Mesodermal cell (in vitro differentiated cells): ENCODE measurements around the gene MAST4.

Source experiments
- H3K27ac ChIP-seq: 2 replicates; pipeline ENCODE4 v1.7.0; 2013; ENCODE audit warnings: mild to moderate bottlenecking, low read depth, low read length, moderate library complexity; ENCODE audit not compliant: severe bottlenecking
- H3K36me3 ChIP-seq: 2 replicates; pipeline ENCODE4 v1.7.1; 2013; ENCODE audit warnings: mild to moderate bottlenecking, low read length, moderate library complexity; ENCODE audit not compliant: control insufficient read depth, insufficient read depth
- H3K4me1 ChIP-seq: one replicate; pipeline ENCODE4 v1.7.1; 2013; ENCODE audit warnings: mild to moderate bottlenecking, low read length; ENCODE audit not compliant: insufficient read depth, control insufficient read depth, poor library complexity, severe bottlenecking
- H3K4me3 ChIP-seq: 2 replicates; pipeline ENCODE4 v1.7.0; 2013; ENCODE audit warnings: low read length, control low read depth, mild to moderate bottlenecking; ENCODE audit not compliant: insufficient read depth, poor library complexity, severe bottlenecking; ENCODE audit errors: extremely low read depth
- H3K9me3 ChIP-seq: 2 replicates; pipeline ENCODE4 v1.7.1; 2013; ENCODE audit warnings: mild to moderate bottlenecking, low read length, moderate library complexity; ENCODE audit not compliant: control insufficient read depth
- WGBS, 2 experiments: methylation state at CpG; one replicate each; pipeline ENCODE4 v1.1.5; 2013; ENCODE audit warnings: missing lambda C conversion rate in 2 of 2; ENCODE audit not compliant: insufficient coverage in 2 of 2; 5-methylcytosine and 5-hydroxymethylcytosine counted together

MAST4 gene

GRCh38 chr5:67142816-67143215 is 546.6 kb downstream of the MAST4 start:
- H3K4me3 ChIP-seq, result no peak overlapping the region
- no peaks in the 10 kb centered on the region for H3K9me3 ChIP-seq
- WGBS, 2 experiments, result 92 to 99% methylated on average over 5 to 7 of the region's 8 CpGs
- H3K4me1 ChIP-seq, result no peaks in the 10 kb centered on the region
- H3K36me3 ChIP-seq, result peaks cover 47% of the 10 kb centered on the region
- no peak overlapping the region for H3K27ac ChIP-seq

DNA sequence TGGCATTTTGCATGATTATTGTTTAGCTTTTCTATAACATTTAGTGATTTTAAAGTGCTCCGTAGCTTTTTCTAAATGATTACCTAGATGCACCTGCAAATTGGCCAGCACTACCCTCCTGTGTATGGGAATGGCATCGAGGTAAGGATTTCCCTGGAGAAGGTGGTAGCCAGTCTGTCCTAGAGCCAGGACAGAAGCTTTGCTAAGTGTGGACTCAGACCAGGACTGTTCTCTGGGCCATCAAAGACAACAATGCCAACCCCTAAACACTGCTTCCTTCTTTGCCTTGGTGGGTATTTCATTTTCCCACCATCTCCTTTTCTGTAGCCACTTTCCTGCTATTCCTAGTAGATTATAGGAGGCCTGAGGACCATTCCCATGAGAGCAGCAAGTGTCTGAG is 547.4 kb downstream of the MAST4 start:
- WGBS, 2 experiments, result 100% methylated on average over 1 of the region's 2 CpGs; no CpG with 5 or more reads in 1 of the 2 experiments
- no peak overlapping the region for H3K27ac ChIP-seq
- no peak overlapping the region for H3K4me3 ChIP-seq
- H3K36me3 ChIP-seq, result peaks cover 49% of the 10 kb centered on the region
- H3K9me3 ChIP-seq, result no peaks in the 10 kb centered on the region
- no peaks in the 10 kb centered on the region for H3K4me1 ChIP-seq

DNA sequence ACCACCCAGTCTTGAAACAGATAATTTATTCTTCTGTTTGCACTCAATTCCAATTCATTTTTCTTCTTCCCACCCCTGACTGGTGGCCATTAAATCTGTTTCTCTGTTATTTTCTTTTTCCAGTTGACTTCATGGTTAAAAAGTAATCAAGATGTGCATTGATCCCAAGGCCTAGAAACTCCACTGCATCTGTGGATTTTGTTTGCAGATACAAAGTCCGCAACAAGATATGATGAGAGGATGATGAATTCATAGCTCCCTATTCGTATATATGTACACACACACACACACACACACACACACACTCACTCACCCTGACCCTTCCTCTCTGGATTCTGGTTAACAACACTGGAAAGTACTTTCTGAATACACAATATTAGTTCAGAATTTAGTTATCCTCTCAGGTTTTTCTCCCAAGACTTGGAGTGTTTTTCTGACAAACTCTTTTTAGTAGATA is 548.0 kb downstream of the MAST4 start:
- no peak overlapping the region for H3K27ac ChIP-seq

DNA sequence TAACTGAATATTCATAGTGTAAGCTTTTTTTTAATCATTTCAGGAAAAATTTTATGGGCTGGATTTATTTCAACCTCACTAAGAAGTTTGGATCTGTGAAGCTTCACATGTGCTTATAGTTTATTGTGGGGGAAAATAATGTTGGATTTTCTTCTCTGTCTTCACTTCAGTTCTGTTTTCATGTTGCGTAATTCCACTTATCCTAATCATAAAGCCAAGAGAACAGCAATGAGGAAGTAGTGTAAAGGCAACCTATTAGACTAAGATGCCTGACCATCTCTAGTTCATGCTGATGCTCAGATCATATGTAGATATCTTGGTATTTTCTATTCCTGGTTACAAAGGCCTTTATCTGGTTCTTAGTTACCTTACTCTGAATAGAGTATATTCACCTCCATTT is 550.4 kb downstream of the MAST4 start:
- Histone ChIP-seq H3K4me1 (no peaks in the 10 kb centered on the region), H3K27ac (no peak overlapping the region), H3K4me3 (no peak overlapping the region), H3K9me3 (no peaks in the 10 kb centered on the region), H3K36me3 (peaks cover 59% of the 10 kb centered on the region)
- no CpG with 5 or more reads among the region's 1 CpG for WGBS, 2 experiments

More for the DNA sequence above, 548.0 kb downstream of the MAST4 start:
- no peak overlapping the region for H3K4me3 ChIP-seq
- H3K36me3 ChIP-seq, result peaks cover 49% of the 10 kb centered on the region
- H3K9me3 ChIP-seq, result no peaks in the 10 kb centered on the region
- no peaks in the 10 kb centered on the region for H3K4me1 ChIP-seq
- no CpG with 5 or more reads among the region's 2 CpGs for WGBS, 2 experiments

GRCh38 chr5:67146981-67147380 is 550.8 kb downstream of the MAST4 start:
- H3K9me3 ChIP-seq, result no peaks in the 10 kb centered on the region
- no peak overlapping the region for H3K4me3 ChIP-seq
- no peak overlapping the region for H3K27ac ChIP-seq
- H3K36me3 ChIP-seq, result peaks cover 55% of the 10 kb centered on the region
- no peaks in the 10 kb centered on the region for H3K4me1 ChIP-seq
- no CpG with 5 or more reads among the region's 4 CpGs for WGBS, 2 experiments

DNA sequence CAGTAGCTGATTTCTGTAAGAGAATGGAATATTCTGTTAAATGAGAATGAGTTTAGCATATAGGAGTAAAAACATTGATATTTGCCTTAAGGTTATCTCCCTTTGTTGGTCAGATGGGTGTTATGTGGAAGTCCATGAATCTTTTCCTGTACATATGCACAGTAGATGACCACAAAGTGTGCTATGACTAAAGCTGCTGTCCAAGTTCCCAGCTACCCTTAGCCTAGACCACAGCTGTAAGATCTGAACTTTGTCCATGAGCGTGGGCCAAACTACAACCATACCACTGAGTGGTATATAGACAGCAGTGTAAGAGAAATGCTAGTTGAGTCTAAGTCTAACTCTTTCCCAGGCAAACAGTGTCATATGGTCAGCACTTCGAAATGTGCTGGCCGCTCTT is 551.6 kb downstream of the MAST4 start:
- no peaks in the 10 kb centered on the region for H3K9me3 ChIP-seq
- H3K36me3 ChIP-seq, result peaks cover 52% of the 10 kb centered on the region
- H3K4me1 ChIP-seq, result no peaks in the 10 kb centered on the region
- no peak overlapping the region for H3K4me3 ChIP-seq
- no peak overlapping the region for H3K27ac ChIP-seq
- WGBS, 2 experiments, result 86 to 89% methylated on average over 2 to 3 of the region's 3 CpGs

GRCh38 chr5:67149057-67149950 is 553.1 kb downstream of the MAST4 start:
- Histone ChIP-seq H3K36me3 (peaks cover 44% of the 10 kb centered on the region), H3K9me3 (no peaks in the 10 kb centered on the region), H3K4me1 (no peaks in the 10 kb centered on the region), H3K27ac (no peak overlapping the region), H3K4me3 (no peak overlapping the region)
- WGBS, 2 experiments, result 95 to 97% methylated on average over 9 to 12 of the region's 14 CpGs

DNA sequence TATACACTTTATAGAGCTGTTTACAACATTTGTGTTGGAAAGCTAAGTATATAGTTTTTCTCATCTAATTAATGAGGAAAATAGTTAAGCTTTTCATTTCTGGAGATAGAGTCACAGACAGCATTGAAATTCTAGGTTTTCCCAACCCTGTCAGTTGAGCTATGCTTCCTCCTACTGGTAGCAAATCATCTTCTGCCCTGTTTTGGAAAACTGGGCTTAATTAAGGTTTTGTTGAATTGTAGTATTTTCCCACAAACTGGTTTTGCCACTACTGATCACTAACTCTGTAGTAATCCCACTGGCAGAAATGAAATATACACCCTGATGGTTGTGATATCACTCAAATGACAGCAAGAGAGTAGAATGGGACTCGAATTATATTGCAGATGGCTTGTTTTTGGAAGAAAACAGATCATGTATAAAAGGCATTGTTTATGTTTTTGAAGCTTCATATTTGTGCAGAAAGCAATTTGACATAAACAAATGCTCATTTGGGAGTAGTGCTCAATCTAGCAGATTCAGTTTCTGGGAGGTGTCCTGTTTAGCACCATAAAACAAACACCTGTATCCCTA is 553.8 kb downstream of the MAST4 start:
- no peaks in the 10 kb centered on the region for H3K4me1 ChIP-seq
- WGBS, 2 experiments, result 86 to 100% methylated on average over 1 of the region's 1 CpG
- H3K9me3 ChIP-seq, result no peaks in the 10 kb centered on the region
- H3K36me3 ChIP-seq, result peaks cover 36% of the 10 kb centered on the region
- no peak overlapping the region for H3K27ac ChIP-seq
- no peak overlapping the region for H3K4me3 ChIP-seq

DNA sequence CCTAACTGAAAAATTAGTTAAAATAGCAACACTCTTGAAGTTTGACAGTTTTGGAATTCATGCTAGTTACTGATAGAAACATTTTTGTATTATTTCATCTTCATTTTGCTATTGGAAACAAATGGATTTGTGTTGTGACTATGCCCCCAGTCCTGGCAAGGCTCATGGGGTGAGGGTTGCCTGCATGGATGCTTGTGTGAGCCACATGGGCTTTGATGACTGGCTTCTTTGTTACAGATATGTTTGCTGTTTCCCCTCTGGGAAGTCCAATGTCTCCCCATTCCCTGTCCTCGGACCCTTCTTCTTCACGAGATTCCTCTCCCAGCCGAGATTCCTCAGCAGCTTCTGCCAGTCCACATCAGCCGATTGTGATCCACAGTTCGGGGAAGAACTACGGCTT is 556.2 kb downstream of the MAST4 start:
- Histone ChIP-seq H3K36me3 (peaks cover 30% of the 10 kb centered on the region), H3K9me3 (no peaks in the 10 kb centered on the region), H3K4me3 (no peak overlapping the region), H3K4me1 (no peaks in the 10 kb centered on the region), H3K27ac (no peak overlapping the region)
- 88 to 96% methylated on average over 3 to 4 of the region's 6 CpGs for WGBS, 2 experiments

DNA sequence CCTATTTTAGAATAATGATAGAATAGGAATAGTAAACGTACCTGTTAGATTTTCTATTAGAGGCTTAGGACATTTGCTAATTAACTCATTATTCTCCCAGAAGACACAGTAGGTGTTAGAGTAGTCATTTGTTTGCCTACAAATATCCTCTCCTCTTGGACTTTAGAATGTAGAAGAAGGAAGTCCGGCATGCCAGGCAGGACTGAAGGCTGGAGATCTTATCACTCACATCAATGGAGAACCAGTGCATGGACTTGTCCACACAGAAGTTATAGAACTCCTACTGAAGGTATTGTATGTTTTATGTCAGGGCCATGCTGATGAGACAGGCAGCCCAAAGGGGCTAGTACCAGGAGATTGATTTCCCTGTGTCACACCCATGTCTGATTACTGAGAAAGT is 557.1 kb downstream of the MAST4 start:
- H3K4me3 ChIP-seq, result no peak overlapping the region
- no peak overlapping the region for H3K27ac ChIP-seq
- WGBS, 2 experiments, result no CpG with 5 or more reads among the region's 2 CpGs
- no peaks in the 10 kb centered on the region for H3K9me3 ChIP-seq
- peaks cover 27% of the 10 kb centered on the region for H3K36me3 ChIP-seq
- no peaks in the 10 kb centered on the region for H3K4me1 ChIP-seq
